ENCODE data around the gene EZR.

- TF ChIP-seq POLR2A (IDR thresholded peaks at IDR 0.05; ENCODE audit: low read length): no peak
- TF ChIP-seq GATA1 (IDR thresholded peaks at IDR 0.05; ENCODE audit: low read depth, low read length): no peak
Measured at GRCh38 chr6:158852312-158853071, 33.3 kb upstream of the EZR start.
